Urinary bladder (tissue), 4 donors: Measurements from ENCODE around the gene TUBB4A. TPM values are rescaled to one million over a fixed set of nuclear protein-coding genes. Genes with fewer than 3 reads are reported as not detected.
A peak's percentile ranks its signal among the peaks of the same experiment; 100 is the strongest.

Experiments
- DNase-seq: peaks from one replicate; pipeline ENCODE4 v3.0.0-alpha.2; 2015; ENCODE audit errors: extremely low spot score
- H3K27ac ChIP-seq: one replicate; pipeline ENCODE4 v1.5.1; 2013; ENCODE audit warnings: low read depth, mild to moderate bottlenecking, moderate library complexity
- H3K36me3 ChIP-seq: one replicate; pipeline ENCODE4 v1.6.1; 2013; ENCODE audit warnings: mild to moderate bottlenecking, moderate library complexity; ENCODE audit not compliant: insufficient read depth
- H3K4me1 ChIP-seq: one replicate; pipeline ENCODE4 v1.6.1; 2013; ENCODE audit warnings: mild to moderate bottlenecking, moderate library complexity; ENCODE audit not compliant: insufficient read depth
- H3K4me3 ChIP-seq: one replicate; pipeline ENCODE4 v1.5.1; 2013; ENCODE audit warnings: low read depth, low read length
- WGBS: extraction: QIAGEN DNeasy Blood & Tissue Kit; methylation state at CpG from one replicate; pipeline ENCODE4 v1.1.7; 2013; 5-methylcytosine and 5-hydroxymethylcytosine counted together
- polyA plus RNA-seq: library from polyadenylated mRNA; stranded (reverse); fragments of 200-250 nt; gene quantifications from one replicate; pipeline ENCODE4 v1.2.3, GENCODE V29; 2013
- total RNA-seq: library from RNA; depleted of rRNA; stranded (reverse); fragments of >200 nt; gene quantifications from one replicate; pipeline ENCODE4 v1.2.3, GENCODE V29; 2014
- donor health status: healthy with polysubstance abuse.
- donor health status: healthy.

The TUBB4A gene
- total and polyA plus RNA-seq, 2 donors = 2.5 to 2.6 TPM

DNA sequence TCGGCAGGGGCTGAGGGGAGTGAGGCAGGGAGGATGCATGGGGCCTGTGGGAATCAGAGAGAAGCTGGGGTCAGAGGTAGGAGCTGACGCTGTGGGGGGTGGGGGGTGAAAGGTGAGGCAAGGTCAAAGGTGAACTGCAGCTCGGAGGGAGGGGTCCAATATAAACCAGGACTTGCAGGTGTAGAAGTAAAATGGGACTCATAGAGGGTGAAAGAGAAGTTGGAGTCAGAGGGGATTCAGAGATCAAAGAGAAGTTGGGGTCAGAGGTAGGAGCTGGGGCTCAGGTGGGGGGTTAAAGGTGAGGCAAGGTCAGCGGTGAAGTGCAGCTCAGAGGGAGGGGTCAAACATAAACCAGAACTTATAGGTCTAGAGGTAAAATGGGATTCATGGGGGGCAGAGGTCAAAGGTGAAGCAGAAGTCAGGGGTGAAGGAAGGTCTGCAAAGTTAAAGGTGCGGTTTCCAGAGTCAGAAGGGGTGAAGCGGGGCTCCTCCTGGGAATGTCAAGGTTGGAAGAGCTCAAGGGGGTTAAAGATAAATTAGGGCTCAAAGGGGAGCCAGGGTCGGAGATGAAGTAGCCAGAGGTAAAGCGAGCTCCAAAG is 7.6 kb downstream of the TUBB4A start:
- WGBS = 80% methylated on average over 8 of the region's 8 CpGs
- no peaks in the 10 kb centered on the region for H3K36me3 ChIP-seq
- no peak for DNase-seq
- no peaks in the 10 kb centered on the region for H3K4me1 ChIP-seq
- no peak overlapping the region for H3K27ac ChIP-seq
- H3K4me3 ChIP-seq = no peak overlapping the region

DNA sequence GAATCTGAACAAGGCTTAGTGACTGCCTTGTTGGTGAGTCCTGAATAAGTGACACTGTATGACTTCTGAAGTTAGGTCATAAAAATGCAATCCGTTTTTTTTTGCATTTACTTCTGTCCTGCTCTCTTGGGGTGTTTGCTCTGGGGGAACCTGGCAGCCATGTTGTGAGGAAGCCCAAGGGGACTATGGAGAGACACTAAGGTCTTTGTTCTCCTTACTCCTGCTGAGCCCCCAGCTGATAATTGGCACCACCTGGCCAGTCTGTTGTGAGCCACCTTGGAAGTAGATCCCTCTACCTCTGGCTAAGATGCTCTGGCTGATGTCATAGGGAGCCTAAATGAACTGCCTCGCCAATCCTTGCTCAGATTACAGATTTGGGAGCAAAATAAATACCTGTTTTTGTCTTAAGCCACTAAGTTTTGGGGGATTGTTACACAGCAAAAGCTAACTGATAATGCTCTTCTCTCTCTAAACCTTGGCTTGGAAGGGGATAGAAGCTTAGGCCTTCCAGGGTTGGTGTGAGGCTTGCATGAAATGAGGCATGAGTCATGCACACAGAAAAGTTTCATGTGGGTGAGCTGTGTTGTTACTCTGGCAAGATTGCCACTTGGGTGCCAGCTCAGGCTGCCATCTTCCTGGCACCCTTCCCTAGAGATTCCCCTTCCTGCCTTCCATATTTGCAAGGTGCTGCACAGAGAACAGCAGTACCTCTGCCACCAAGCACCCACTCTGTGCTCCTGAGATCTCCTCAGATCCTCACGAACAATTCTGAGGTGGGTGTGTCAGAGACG is 10.1 kb downstream of the TUBB4A start:
- no peak overlapping the region for H3K4me3 ChIP-seq
- no peaks in the 10 kb centered on the region for H3K36me3 ChIP-seq
- no peaks in the 10 kb centered on the region for H3K4me1 ChIP-seq
- no peak overlapping the region for H3K27ac ChIP-seq
- WGBS = 76% methylated on average over 4 of the region's 4 CpGs
- DNase-seq = no peak

DNA sequence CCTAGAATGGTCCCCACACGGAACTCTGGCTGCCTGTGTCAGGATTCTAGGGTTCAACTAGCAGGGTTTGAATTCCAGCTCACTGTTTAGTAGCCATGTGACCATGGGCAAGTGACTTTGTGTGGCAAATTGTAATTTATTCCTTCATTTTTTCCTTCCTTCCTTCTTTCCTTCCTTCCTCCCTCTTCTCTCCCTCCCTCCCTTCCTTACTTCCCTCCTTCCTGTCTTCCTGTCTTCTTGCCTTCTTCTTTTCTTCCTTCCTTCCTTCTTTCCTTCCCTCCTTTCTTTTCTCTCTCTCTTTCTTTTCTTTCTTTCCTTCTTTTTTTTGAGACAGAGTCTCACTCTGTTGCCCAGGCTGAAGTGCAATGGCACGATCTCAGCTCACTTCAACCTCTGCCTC is 12.0 kb downstream of the TUBB4A start:
- 80% methylated on average over 2 of the region's 2 CpGs for WGBS
- H3K4me3 ChIP-seq = no peak overlapping the region
- H3K36me3 ChIP-seq = no peaks in the 10 kb centered on the region

DNA sequence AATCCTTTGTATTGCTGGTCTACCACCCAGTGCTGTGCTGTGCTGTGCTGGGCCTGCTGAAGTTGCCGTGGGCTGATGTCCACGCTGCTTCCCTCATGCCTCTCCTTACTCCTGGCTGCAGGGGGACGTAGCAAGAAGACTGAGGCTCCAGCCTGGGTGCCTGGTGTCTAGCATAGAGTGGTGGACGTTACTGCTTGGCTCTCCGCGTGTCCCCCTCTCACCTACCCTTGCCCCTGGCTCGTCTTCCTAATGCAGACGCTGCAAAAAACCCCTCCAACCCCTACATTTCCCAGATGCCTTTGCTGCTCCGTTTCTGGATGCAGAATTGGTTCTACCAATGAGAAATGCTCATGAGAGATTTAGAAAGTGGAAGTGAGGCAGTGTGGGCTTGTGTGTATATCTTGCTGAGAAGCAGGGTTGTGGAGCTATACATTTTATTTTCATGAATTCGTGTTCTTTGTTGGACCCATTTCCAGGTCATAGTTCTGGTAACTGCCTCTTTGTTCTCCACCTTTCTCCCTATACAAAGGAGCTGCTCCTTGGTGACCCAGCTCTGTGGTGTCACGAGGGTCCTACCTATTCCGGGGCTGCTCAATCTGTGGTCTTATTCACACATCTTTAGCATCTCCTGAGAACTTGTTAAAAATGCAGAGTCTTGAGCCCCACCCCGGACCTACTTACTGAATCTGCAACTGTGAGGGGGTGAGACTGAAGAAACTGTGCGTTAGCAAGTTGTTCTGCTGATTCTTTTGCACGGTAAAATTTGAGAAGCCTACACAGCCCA is 12.6 kb downstream of the TUBB4A start:
- Histone ChIP-seq H3K36me3 (no peaks in the 10 kb centered on the region), H3K27ac (no peak overlapping the region), H3K4me1 (no peaks in the 10 kb centered on the region), H3K4me3 (no peak overlapping the region)
- 58% methylated on average over 15 of the region's 15 CpGs for WGBS
- no peak for DNase-seq

More for the DNA sequence above, 12.0 kb downstream of the TUBB4A start:
- no peak overlapping the region for H3K27ac ChIP-seq
- no peaks in the 10 kb centered on the region for H3K4me1 ChIP-seq
- DNase-seq = no peak

DNA sequence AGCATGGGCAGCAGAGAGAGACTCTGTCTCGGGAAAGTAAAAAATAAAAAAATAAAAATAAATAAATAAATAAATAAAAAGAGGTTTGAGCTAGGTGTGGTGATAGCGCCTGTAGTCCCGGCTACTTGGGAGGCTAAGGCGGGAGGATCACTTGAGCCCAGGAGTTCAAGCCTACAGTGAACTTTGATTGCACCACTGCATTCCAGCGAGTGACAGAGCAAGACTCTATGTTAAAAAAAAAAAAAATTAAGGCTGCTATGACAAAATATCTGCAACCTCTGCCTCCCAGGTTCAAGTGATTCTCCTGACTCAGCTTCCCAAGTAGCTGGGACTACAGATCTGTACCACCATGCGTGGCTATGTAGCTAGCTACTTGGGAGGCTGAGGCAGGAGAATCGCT is 17.3 kb downstream of the TUBB4A start:
- no peak overlapping the region for H3K4me3 ChIP-seq
- 91% methylated on average over 7 of the region's 7 CpGs for WGBS
- no peaks in the 10 kb centered on the region for H3K4me1 ChIP-seq
- no peak overlapping the region for H3K27ac ChIP-seq
- no peaks in the 10 kb centered on the region for H3K36me3 ChIP-seq
- no peak for DNase-seq

DNA sequence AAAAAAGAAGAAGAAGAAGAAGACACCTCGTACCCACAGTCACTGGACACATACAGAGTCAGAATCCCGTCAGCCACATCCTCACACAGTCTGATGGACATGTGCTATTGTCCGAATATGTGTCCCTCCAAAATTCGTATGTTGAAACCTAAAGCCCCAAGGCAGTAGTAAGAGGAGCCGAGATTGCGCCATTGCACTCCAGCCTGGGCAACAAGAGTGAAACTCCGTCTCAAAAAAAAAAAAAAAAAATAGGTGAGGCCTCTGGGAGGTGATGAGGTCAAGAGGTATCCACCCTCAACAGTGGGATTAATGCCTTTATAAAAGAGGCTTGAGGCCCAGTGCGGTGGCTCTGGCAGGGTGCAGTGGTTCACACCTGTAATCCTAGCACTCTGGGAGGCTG is 17.9 kb downstream of the TUBB4A start:
- 84% methylated on average over 8 of the region's 8 CpGs for WGBS
- DNase-seq = no peak
- Histone ChIP-seq H3K4me1 (no peaks in the 10 kb centered on the region), H3K4me3 (no peak overlapping the region), H3K36me3 (no peaks in the 10 kb centered on the region), H3K27ac (no peak overlapping the region)

DNA sequence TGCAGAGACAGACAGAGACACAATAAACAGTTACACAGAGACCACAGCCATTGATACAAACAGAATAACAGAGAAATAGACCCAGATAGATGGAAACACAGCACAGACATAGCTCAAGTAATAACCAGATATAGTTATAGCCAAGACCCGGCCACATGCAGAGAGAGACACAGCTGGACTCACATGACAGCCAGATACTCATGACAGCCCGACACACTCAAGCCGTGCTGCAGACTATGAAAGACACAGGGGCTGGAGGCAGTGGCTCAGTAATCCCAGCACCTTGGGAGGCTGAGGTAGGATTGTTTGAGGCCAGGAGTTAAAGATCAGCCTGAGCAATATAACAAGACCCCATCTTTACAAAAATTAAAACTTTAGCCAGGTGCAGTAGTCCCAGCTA is 18.9 kb downstream of the TUBB4A start:
- Histone ChIP-seq H3K4me3 (no peak overlapping the region), H3K27ac (no peak overlapping the region), H3K36me3 (no peaks in the 10 kb centered on the region), H3K4me1 (no peaks in the 10 kb centered on the region)
- 30% methylated on average over 3 of the region's 3 CpGs for WGBS
- DNase-seq = no peak

DNA sequence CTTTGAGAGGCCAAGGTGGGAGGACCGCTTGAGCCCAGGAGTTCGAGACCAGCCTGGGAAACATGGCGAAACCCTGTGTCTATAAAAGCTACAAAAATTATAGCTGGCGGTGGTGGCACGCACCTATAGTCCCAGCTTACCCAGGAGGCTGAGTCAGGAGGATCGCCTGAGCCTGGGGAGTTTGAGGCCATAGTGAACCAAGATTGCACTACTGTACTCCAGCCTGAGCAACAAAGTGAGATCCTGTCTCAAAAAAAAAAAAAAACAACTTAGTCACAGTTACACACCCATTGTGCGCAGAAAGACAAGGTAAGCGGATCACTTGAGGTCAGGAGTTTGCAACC is 19.8 kb downstream of the TUBB4A start:
- no peak for DNase-seq
- no peak overlapping the region for H3K27ac ChIP-seq
- H3K4me3 ChIP-seq = no peak overlapping the region
- WGBS = 97% methylated on average over 8 of the region's 8 CpGs
- H3K4me1 ChIP-seq = no peaks in the 10 kb centered on the region
- H3K36me3 ChIP-seq = no peaks in the 10 kb centered on the region

DNA sequence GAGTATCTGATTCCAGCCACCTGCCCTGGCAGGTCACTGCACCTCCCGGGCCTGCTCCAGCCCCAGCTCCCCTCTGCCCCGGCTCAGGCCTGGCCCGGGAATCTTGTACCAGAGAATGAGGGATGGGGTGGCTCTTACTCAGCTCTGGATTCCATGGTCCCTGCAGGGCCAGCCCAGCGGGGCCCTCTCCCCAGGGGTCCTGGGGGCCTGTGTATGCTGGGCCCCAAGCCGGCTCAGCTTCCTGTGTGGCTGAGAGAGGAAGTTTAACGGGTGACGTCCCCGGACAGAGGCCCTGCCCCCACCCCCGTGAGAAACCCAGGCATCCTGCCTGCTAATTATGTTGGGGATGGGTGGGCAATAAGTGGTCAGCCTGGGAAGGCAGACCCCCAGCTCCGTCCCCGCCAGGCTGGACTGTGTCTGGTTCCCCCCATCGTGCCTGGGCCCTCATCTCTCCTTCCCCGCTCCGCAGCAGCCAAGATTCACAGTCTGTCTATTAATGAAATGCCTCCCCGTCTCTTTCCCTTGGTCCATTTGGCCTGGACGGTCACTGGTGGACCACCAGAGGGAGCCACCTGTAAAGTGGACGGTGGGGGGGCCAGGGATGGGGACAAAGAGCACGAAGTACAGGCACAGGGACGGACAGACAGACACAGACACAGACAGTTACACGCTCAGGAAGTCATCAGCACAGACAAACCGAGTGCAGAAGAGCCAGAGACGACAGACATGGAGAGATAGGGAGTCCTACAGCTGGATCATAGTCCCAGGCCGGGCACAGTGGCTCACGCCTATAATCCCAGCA is 20.4 kb downstream of the TUBB4A start, which contains the start of gene DENND1C:
TSS of gene DENND1C (minus strand) at position 247 of the 802 bp plus-strand sequence. CDS start at position 155, 92 bp downstream.
- no peak for DNase-seq
- no peaks in the 10 kb centered on the region for H3K4me1 ChIP-seq
- peak within 1 kb of the TSS; percentile 19 for H3K4me3 ChIP-seq
- H3K36me3 ChIP-seq = no peaks in the 10 kb centered on the region
- WGBS = 36% methylated on average over 24 of the region's 24 CpGs
- H3K27ac ChIP-seq = no peak within 1 kb of the TSS

DNA sequence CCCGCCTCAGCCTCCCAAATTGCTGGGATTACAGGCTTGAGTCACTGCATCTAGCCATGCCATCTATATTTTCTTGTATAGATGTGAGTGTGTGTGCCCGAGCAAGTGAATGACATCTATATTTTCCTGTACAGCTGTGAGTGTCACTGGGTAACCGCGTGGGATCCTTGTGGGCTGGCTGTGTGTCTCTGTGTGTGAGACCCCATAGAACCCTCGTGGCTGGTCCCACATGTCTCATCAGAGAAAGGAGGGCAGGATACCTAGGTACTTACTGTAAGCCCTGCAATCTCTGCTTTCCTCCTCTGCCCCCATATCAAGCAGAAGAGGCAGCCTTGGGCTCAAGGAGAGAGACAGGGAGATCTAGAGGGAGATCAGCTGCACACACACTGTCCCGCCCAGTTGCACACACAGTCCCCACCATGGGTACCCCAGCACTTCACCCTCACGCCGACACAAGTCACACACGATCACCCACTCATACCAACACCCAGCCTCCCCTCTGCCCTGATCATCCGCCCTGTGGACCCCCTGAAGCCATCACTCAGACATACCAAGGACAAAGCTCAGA is 21.2 kb downstream of the TUBB4A start:
- WGBS = 75% methylated on average over 10 of the region's 10 CpGs

DNA sequence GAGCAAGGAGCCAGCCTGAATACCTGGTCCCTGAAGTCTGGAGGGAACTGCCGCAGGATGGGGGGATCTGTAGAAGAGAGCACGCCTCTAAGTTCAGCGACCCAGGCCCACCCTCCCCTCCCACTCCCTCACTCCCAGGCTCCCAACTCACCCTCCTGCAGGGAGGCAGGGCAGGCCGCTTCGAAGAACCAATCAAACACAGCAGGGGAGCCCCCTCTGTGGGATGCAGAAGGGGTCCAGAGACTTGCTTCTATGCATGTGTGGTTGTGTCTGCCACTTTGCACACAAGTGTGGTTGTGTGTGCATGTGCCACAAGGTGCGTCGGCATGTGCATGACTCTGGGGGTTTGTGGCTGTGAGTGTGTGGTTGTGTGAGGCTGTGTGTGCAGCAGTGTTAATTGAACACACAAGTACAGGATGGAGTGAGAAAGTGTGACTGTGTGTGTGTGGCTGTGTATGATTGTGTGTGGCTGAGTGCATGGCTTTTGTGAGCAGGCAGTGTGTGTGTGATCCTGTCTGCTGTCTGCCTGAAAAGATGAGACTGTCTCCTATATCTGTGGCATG is 22.2 kb downstream of the TUBB4A start:
- H3K27ac ChIP-seq = no peak overlapping the region
- no peaks in the 10 kb centered on the region for H3K4me1 ChIP-seq
- H3K4me3 ChIP-seq = no peak overlapping the region
- 48% methylated on average over 7 of the region's 7 CpGs for WGBS
- H3K36me3 ChIP-seq = no peaks in the 10 kb centered on the region
- no peak for DNase-seq

More for the DNA sequence above, 21.2 kb downstream of the TUBB4A start:
- no peak for DNase-seq
- Histone ChIP-seq H3K4me1 (no peaks in the 10 kb centered on the region), H3K27ac (no peak overlapping the region), H3K4me3 (peak overlapping the region; percentile 19), H3K36me3 (no peaks in the 10 kb centered on the region)

DNA sequence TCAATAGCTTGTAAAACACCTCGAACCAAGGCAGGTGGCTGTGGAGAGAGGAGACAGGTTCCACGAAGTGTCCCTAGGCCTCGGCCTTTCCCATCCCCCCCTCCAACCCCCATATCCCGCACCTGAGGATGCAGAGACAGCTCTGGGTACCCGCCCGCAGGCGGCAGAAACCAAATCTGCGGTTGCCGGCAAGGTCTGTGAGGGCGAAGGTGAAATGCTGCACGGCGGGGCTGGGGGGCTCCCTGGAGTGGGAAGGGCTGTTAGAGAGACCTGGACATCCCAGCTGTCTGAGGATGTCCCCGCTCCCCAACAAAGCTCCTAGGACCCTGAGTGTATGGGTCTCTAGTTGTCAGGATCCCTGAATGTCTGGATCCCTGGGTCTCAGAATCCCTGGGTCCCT is 23.3 kb downstream of the TUBB4A start:
- no peak overlapping the region for H3K27ac ChIP-seq
- no peak for DNase-seq
- no peak overlapping the region for H3K4me3 ChIP-seq
- 79% methylated on average over 13 of the region's 13 CpGs for WGBS
- H3K4me1 ChIP-seq = no peaks in the 10 kb centered on the region
- no peaks in the 10 kb centered on the region for H3K36me3 ChIP-seq
